ENCODE data around the gene TGM2. TPM values are rescaled to one million over a fixed set of nuclear protein-coding genes. Genes with fewer than 3 reads are reported as not detected.

TGM2 gene
- polyA plus RNA-seq, 2 of the 4 experiments (the other 2 are of a cell fraction): 173 to 441 TPM

DNA sequence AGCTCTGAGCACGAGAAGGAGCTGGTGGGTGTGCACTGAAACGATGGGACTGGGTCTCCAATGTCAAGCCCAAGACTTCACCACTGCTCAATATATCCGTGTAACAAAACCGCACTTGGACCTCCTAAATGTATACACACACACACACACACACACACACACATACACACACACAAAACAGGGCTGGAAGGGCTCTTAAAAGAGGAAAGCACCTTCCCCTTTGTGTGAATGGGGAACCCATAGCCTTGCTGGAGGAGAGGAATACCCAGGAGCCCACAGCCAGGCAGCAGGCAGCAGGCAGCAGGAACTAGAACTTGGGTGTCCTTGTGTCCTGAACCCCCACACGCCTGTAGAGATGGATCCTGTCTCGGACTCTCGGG, 29.8 kb downstream of the TGM2 start:
- WGBS (ENCODE audit: missing lambda C conversion rate): 89% methylated on average over 5 of the region's 7 CpGs
- Histone ChIP-seq H3K27ac (peak overlapping the region; percentile 56 to 83; a peak in 5 of 6 replicates), H3K9me3 (no peaks in the 10 kb centered on the region), H3K4me2 (no peak overlapping the region; the same call in 2 of the 3 replicates), H3K4me1 (peaks cover 32% of the 10 kb centered on the region), H3K4me3 (no peak overlapping the region)
- ChIA-PET POLR2A (interaction anchor here (1.7 kb wide), 1 partner anchor 9 kb away, joined by 5 read pairs; no protein-coding TSS in a partner anchor), CTCF (interaction anchor here (0.7 to 3.6 kb wide), 4 partner anchors 9 to 323 kb away, joined by 3 to 22 read pairs (median 4); no protein-coding TSS in a partner anchor)
- TF ChIP-seq CBX8 (IDR thresholded peaks at IDR 0.05): no peak
- no peak for TF ChIP-seq NR3C1 (IDR thresholded peaks at IDR 0.05)
- TF ChIP-seq ZSCAN20 (CRISPR knock-in tag; IDR thresholded peaks at IDR 0.05): no peak
- TF ChIP-seq KDM1A (IDR thresholded peaks at IDR 0.05; ENCODE audit: low read depth): no peak
- TF ChIP-seq, protein P1, sequence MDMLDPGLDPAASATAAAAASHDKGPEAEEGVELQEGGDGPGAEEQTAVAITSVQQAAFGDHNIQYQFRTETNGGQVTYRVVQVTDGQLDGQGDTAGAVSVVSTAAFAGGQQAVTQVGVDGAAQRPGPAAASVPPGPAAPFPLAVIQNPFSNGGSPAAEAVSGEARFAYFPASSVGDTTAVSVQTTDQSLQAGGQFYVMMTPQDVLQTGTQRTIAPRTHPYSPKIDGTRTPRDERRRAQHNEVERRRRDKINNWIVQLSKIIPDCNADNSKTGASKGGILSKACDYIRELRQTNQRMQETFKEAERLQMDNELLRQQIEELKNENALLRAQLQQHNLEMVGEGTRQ (IDR thresholded peaks at IDR 0.05): no peak
- no peak for TF ChIP-seq EP300 (IDR thresholded peaks at IDR 0.05)
- TF ChIP-seq, protein P2, sequence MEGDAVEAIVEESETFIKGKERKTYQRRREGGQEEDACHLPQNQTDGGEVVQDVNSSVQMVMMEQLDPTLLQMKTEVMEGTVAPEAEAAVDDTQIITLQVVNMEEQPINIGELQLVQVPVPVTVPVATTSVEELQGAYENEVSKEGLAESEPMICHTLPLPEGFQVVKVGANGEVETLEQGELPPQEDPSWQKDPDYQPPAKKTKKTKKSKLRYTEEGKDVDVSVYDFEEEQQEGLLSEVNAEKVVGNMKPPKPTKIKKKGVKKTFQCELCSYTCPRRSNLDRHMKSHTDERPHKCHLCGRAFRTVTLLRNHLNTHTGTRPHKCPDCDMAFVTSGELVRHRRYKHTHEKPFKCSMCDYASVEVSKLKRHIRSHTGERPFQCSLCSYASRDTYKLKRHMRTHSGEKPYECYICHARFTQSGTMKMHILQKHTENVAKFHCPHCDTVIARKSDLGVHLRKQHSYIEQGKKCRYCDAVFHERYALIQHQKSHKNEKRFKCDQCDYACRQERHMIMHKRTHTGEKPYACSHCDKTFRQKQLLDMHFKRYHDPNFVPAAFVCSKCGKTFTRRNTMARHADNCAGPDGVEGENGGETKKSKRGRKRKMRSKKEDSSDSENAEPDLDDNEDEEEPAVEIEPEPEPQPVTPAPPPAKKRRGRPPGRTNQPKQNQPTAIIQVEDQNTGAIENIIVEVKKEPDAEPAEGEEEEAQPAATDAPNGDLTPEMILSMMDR (IDR thresholded peaks at IDR 0.05): no peak
- no peak for TF ChIP-seq POLR2AphosphoS2 (conservative IDR thresholded peaks at IDR 0.05; ENCODE audit: low read length)
- no peak for TF ChIP-seq CEBPB (IDR thresholded peaks at IDR 0.05)
- no peak for TF ChIP-seq KDM5A (IDR thresholded peaks at IDR 0.05)
- TF ChIP-seq GATA3 (IDR thresholded peaks at IDR 0.05; ENCODE audit: borderline replicate concordance): no peak
- no peak; a peak in 1 of 6 replicates for ATAC-seq
- no peak for FAIRE-seq
- no peak for DNase-seq (ENCODE audit: low read depth in 1 of 2, low spot score in 1 of 2)

DNA sequence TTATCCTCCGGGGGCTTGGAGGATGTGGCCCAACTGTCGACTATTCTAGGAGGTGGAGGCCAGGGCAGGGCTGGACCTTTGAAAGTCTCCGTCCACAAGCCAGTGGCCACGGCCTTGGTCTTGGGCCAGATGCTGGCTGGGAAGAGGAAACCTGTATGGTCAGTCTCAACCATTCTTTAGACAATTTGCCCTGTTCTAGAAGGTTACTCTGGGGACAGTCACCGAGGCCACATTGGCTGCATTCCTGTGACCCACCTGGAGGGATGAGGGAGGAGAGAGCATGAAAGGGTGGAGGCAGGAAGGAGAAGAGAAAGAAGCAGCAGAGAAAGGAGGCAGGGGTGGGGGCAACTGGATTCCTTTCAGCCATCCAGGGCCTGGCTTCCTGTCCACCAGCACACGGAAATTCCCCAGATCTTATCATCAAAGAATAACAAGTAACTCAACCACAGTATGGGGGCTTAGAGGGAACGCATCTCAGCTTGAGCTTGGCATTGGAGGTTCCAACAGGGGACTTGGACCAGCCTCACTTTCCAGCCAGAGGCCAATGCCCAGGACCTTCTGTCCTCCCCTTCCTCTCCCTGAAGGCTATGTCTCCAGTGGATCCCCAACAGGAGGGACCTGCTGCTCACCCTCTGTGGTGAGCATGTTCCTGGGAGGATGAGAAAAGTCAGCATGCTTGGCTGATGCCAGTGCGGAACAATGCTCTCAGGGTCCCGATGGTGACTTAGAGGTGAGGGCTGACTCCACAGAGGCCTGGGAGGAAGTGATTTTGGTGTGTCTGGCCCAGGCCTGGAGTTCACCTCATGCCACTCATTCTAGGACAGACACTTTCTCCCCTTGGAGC, 30.4 kb downstream of the TGM2 start:
- ChIA-PET POLR2A (interaction anchor here (1.7 kb wide), 1 partner anchor 10 kb away, joined by 5 read pairs; no protein-coding TSS in a partner anchor), CTCF (interaction anchor here (0.7 to 3.6 kb wide), 4 partner anchors 10 to 323 kb away, joined by 3 to 22 read pairs (median 4); no protein-coding TSS in a partner anchor)
- H3K27ac ChIP-seq: peak overlapping the region; percentile 56 to 83
- peak in 1 of 2 experiments; percentile 2; a peak in 2 of 6 replicates for ATAC-seq
- H3K4me1 ChIP-seq: peaks cover 27% of the 10 kb centered on the region
- TF ChIP-seq CEBPB (IDR thresholded peaks at IDR 0.05) (no peak), GATA3 (IDR thresholded peaks at IDR 0.05; ENCODE audit: borderline replicate concordance) (peak; percentile 68; the same call in 1 of the 2 replicates), POLR2AphosphoS2 (conservative IDR thresholded peaks at IDR 0.05; ENCODE audit: low read length) (0 out of 2 replicates have a peak, but pooled peaks have one; percentile 36), JUN (IDR thresholded peaks at IDR 0.05) (0 out of 5 replicates have a peak, but pooled peaks of 1 of the 2 experiments have one; percentile 15)
- H3K4me3 ChIP-seq: no peak overlapping the region
- DNase-seq (ENCODE audit: low read depth in 1 of 2, low spot score in 1 of 2): no peak
- FAIRE-seq: no peak
- H3K4me2 ChIP-seq: peak overlapping the region; percentile 29; the same call in 1 of the 3 replicates
- 56% methylated on average over 9 of the region's 9 CpGs for WGBS (ENCODE audit: missing lambda C conversion rate)
- no peaks in the 10 kb centered on the region for H3K9me3 ChIP-seq

DNA sequence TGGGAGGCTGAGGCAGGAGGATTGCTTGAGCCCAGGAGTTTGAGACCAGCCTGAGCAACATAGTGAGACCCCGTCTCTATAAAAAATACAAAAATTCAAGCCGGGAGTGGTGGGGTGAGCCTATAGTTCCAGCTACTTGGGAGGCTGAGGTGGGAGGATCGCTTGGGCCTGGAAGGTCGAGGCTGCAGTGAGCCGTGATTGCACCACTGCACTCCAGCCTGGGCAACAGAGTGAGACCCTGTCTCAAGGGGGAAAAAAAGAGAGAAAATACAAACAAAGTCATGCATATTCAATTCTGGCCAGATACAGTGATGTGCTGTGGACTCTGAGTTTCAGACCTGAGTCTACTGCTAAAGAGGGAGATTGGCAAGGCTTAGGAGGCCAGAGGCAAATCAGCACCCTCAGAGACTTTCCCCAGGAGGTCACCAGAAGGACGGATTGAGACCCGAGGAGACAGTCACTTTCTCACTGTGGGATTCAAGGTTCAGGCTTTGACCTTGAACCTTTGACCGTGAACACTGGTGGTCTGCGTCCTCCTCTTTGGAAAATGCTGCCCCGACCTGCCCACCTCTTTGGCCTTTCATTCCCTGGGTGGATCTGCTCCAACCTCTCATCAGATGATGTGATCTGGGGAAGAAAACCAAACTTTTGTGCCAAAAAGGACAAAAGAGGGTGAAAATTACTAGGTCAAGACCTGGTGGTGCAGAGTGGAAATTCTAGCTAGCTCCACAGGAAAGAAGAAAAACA, 31.2 kb downstream of the TGM2 start:
- Histone ChIP-seq H3K9me3 (no peaks in the 10 kb centered on the region), H3K4me3 (no peak overlapping the region), H3K4me2 (no peak overlapping the region), H3K27ac (peak overlapping the region in 1 of 2 experiments; percentile 83; a peak in 3 of 6 replicates), H3K4me1 (peaks cover 29% of the 10 kb centered on the region)
- no peak for ATAC-seq
- no peak for FAIRE-seq
- ChIA-PET CTCF (interaction anchor here (1.5 to 3.6 kb wide), 4 partner anchors 18 to 88 kb away, joined by 3 to 22 read pairs (median 6); no protein-coding TSS in a partner anchor), POLR2A (interaction anchor here (1.7 kb wide), 1 partner anchor 10 kb away, joined by 5 read pairs; no protein-coding TSS in a partner anchor)
- WGBS (ENCODE audit: missing lambda C conversion rate): 87% methylated on average over 10 of the region's 10 CpGs
- DNase-seq (ENCODE audit: low read depth in 1 of 2, low spot score in 1 of 2): no peak
- TF ChIP-seq JUN (IDR thresholded peaks at IDR 0.05) (no peak), CHD2 (IDR thresholded peaks at IDR 0.05; ENCODE audit: low read length, partially characterized antibody) (no peak), SMC3 (IDR thresholded peaks at IDR 0.05) (no peak), NR3C1 (IDR thresholded peaks at IDR 0.05) (no peak), NFE2L2 (conservative IDR thresholded peaks at IDR 0.05; ENCODE audit: low read length) (no peak), JUNB (IDR thresholded peaks at IDR 0.05) (no peak), ZNF302 (CRISPR knock-in tag; IDR thresholded peaks at IDR 0.05) (no peak), HEYL (CRISPR knock-in tag; IDR thresholded peaks at IDR 0.05) (no peak)
- TF ChIP-seq, protein P3, sequence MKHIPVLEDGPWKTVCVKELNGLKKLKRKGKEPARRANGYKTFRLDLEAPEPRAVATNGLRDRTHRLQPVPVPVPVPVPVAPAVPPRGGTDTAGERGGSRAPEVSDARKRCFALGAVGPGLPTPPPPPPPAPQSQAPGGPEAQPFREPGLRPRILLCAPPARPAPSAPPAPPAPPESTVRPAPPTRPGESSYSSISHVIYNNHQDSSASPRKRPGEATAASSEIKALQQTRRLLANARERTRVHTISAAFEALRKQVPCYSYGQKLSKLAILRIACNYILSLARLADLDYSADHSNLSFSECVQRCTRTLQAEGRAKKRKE (CRISPR knock-in tag; IDR thresholded peaks at IDR 0.05; ENCODE audit: low read depth): no peak
- TF ChIP-seq, protein P2 (IDR thresholded peaks at IDR 0.05): no peak
- TF ChIP-seq, protein P4, sequence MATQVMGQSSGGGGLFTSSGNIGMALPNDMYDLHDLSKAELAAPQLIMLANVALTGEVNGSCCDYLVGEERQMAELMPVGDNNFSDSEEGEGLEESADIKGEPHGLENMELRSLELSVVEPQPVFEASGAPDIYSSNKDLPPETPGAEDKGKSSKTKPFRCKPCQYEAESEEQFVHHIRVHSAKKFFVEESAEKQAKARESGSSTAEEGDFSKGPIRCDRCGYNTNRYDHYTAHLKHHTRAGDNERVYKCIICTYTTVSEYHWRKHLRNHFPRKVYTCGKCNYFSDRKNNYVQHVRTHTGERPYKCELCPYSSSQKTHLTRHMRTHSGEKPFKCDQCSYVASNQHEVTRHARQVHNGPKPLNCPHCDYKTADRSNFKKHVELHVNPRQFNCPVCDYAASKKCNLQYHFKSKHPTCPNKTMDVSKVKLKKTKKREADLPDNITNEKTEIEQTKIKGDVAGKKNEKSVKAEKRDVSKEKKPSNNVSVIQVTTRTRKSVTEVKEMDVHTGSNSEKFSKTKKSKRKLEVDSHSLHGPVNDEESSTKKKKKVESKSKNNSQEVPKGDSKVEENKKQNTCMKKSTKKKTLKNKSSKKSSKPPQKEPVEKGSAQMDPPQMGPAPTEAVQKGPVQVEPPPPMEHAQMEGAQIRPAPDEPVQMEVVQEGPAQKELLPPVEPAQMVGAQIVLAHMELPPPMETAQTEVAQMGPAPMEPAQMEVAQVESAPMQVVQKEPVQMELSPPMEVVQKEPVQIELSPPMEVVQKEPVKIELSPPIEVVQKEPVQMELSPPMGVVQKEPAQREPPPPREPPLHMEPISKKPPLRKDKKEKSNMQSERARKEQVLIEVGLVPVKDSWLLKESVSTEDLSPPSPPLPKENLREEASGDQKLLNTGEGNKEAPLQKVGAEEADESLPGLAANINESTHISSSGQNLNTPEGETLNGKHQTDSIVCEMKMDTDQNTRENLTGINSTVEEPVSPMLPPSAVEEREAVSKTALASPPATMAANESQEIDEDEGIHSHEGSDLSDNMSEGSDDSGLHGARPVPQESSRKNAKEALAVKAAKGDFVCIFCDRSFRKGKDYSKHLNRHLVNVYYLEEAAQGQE (IDR thresholded peaks at IDR 0.05): no peak
